Activated CD4-positive, alpha-beta memory T cell treated with anti-CD3 and anti-CD28 coated beads, Interleukin-2, amount 10 ng/mL, durations not matched to agents 7 days and 5 days (primary cell): ENCODE measurements around the gene SLC26A5. TPM values are rescaled to one million over a fixed set of nuclear protein-coding genes. Genes with fewer than 3 reads are reported as not detected.
"Not testable (repeated sequence)": the region's sequence is repeated elsewhere in the genome, so short reads cannot be mapped to it uniquely, and the experiment has no call there.

Experiments
- CTCF ChIA-PET: fragments of 350-600 bp; sonication (Branson Sonifier 250); formaldehyde crosslinking; loops from one replicate; lab custom pipeline; 2021; ENCODE audit warnings: antibody characterized with exemption, inconsistent platforms; lab: Charles Lee
- POLR2A ChIA-PET: fragments of 350-600 bp; sonication (Branson Sonifier 250); formaldehyde crosslinking; loops from one replicate; lab custom pipeline; 2021; ENCODE audit warnings: antibody characterized with exemption; lab: Charles Lee
- DNase-seq: peaks from one replicate; pipeline ENCODE4 v3.0.0-alpha.2; 2020
- H3K27ac Mint-ChIP-seq: one replicate; pipeline ENCODE4 v1.8.0; 2021; ENCODE audit warnings: mild to moderate bottlenecking, mixed read lengths
- H3K27me3 Mint-ChIP-seq: one replicate; pipeline ENCODE4 v1.8.0; 2021; ENCODE audit warnings: mixed read lengths
- H3K36me3 Mint-ChIP-seq: one replicate; pipeline ENCODE4 v1.8.0; 2021; ENCODE audit warnings: low read depth, mixed read lengths
- H3K4me1 Mint-ChIP-seq: one replicate; pipeline ENCODE4 v1.8.0; 2021; ENCODE audit warnings: mixed read lengths
- H3K4me3 Mint-ChIP-seq: one replicate; pipeline ENCODE4 v1.8.0; 2021; ENCODE audit warnings: mild to moderate bottlenecking, mixed read lengths
- H3K9me3 Mint-ChIP-seq: one replicate; pipeline ENCODE4 v1.8.0; 2021; ENCODE audit warnings: mixed read lengths
- total RNA-seq, 2 experiments: library from RNA; stranded (reverse); gene quantifications; one replicate each; pipeline ENCODE4 v1.2.3, GENCODE V29; 2021

SLC26A5 gene
- total RNA-seq, 2 experiments from 2014 or later: not detected

- Mint-ChIP-seq H3K36me3 (no peaks in the 10 kb centered on the region), H3K9me3 (no peaks in the 10 kb centered on the region), H3K27me3 (peaks cover 27% of the 10 kb centered on the region), H3K4me1 (no peaks in the 10 kb centered on the region), H3K27ac (no peak overlapping the region), H3K4me3 (no peak overlapping the region)
- POLR2A ChIA-PET: no interaction called here
- DNase-seq: no peak
- CTCF ChIA-PET: no interaction called here
Observed at GRCh38 chr7:103437623-103438022, 8.4 kb downstream of the SLC26A5 start.

- CTCF ChIA-PET: no interaction called here
- Mint-ChIP-seq H3K4me1 (no peaks in the 10 kb centered on the region), H3K4me3 (no peak overlapping the region), H3K36me3 (no peaks in the 10 kb centered on the region), H3K9me3 (no peaks in the 10 kb centered on the region), H3K27ac (no peak overlapping the region), H3K27me3 (peaks cover 18% of the 10 kb centered on the region)
- POLR2A ChIA-PET: no interaction called here
- no peak for DNase-seq
Observed at GRCh38 chr7:103432712-103433111, 13.3 kb downstream of the SLC26A5 start.

DNA sequence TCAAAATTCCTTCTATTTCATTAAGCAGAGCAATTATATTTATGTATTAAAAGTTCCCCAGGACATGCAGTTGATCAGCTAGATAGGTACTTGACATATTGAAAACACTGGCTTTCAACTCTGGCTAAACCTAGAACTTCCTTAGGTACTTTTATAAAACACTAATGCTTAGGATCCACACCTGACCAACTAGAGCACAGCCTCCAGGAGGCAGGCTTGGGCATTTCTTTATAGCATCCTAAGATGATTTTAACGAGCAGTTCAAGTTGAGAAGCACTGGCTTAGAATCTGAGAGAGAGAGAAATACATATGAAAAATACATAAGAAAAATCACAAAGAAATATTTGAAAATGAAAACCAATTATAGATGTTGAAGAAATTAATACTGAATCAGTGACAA is 20.8 kb downstream of the SLC26A5 start:
- POLR2A ChIA-PET: no interaction called here
- Mint-ChIP-seq H3K36me3 (no peaks in the 10 kb centered on the region), H3K4me1 (no peaks in the 10 kb centered on the region), H3K27me3 (peaks cover 16% of the 10 kb centered on the region), H3K9me3 (no peaks in the 10 kb centered on the region), H3K27ac (no peak overlapping the region), H3K4me3 (no peak overlapping the region)
- CTCF ChIA-PET: no interaction called here
- no peak for DNase-seq

DNA sequence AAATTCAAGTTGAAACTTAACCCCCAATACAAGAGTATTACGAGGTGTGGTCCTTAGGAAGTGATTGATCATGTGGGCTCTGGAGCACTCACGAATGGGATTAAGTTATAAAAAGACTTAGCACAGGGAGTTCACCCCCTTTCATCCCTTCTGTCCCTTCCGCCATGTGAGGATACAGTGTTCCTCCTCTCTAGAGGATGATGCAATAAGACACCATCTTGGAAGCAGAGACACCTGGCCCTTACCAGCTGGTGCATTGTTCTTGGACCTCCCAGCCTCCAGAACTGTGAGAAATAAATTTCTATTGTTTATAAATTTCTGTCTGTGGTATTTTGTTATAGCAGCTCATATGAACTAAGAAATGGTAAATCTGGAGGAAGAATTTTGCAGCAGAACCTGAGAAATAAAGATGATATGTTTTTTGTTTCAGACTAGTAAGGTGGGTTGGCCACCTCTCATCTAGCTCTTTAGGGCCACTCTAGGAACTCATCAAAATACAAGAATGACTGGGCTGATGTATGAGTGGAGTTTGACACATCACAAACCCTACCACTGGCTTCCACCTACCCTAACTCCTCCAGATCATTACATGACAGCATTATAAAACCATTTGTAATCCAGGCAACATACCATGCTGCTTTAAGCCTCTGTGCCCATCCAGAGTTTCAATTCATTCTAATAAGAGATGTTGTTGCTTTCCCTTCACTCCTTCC is 22.4 kb downstream of the SLC26A5 start:
- Mint-ChIP-seq H3K4me3 (no peak overlapping the region), H3K36me3 (no peaks in the 10 kb centered on the region), H3K27ac (no peak overlapping the region), H3K27me3 (peaks cover 13% of the 10 kb centered on the region), H3K9me3 (no peaks in the 10 kb centered on the region), H3K4me1 (no peaks in the 10 kb centered on the region)
- ChIA-PET CTCF (no interaction called here), POLR2A (no interaction called here)
- no peak for DNase-seq

- H3K27ac Mint-ChIP-seq: no peak overlapping the region
- DNase-seq: no peak
- H3K36me3 Mint-ChIP-seq: no peaks in the 10 kb centered on the region
- no peaks in the 10 kb centered on the region for H3K4me1 Mint-ChIP-seq
- POLR2A ChIA-PET: no interaction called here
- peaks cover 16% of the 10 kb centered on the region for H3K27me3 Mint-ChIP-seq
- no peaks in the 10 kb centered on the region for H3K9me3 Mint-ChIP-seq
- CTCF ChIA-PET: no interaction called here
- H3K4me3 Mint-ChIP-seq: no peak overlapping the region
Observed at GRCh38 chr7:103420857-103421384, 25.1 kb downstream of the SLC26A5 start.

- Mint-ChIP-seq H3K9me3 (no peaks in the 10 kb centered on the region), H3K27ac (no peak overlapping the region), H3K27me3 (peaks cover 21% of the 10 kb centered on the region), H3K4me1 (no peaks in the 10 kb centered on the region), H3K36me3 (no peaks in the 10 kb centered on the region), H3K4me3 (no peak overlapping the region)
- no peak for DNase-seq
- ChIA-PET POLR2A (no interaction called here), CTCF (no interaction called here)
Observed at GRCh38 chr7:103418241-103418640, 27.8 kb downstream of the SLC26A5 start.

GRCh38 chr7:103413407-103413806 is 32.6 kb downstream of the SLC26A5 start:
- no peak for DNase-seq
- H3K36me3 Mint-ChIP-seq: no peaks in the 10 kb centered on the region
- CTCF ChIA-PET: interaction anchor here (1.3 kb wide), 1 partner anchor 9 kb away, joined by 6 read pairs; no protein-coding TSS in a partner anchor

DNA sequence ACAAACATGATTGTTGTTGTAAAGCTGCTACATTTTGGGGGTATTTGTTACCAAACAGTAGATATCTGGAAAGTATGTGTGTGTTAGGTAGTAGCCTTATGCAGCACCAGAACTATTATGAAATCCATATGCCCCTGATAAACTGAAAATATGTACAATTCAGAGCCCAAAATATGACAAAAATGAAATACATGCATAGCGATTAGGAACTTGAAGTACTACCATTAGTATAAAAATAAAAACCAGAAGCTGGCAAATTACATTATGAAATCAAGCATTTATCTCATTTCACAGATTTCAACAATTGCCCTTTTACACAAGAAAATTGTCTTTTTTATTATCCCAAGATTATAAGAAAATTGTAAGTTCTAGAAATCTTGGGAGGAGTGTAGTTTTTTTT is 33.9 kb downstream of the SLC26A5 start:
- no peak for DNase-seq
- Mint-ChIP-seq H3K9me3 (no peaks in the 10 kb centered on the region), H3K4me1 (no peaks in the 10 kb centered on the region), H3K27me3 (peaks cover 24% of the 10 kb centered on the region), H3K27ac (no peak overlapping the region), H3K36me3 (no peaks in the 10 kb centered on the region), H3K4me3 (no peak overlapping the region)
- ChIA-PET CTCF (interaction anchor here (1.3 kb wide), 1 partner anchor 8 kb away, joined by 6 read pairs; no protein-coding TSS in a partner anchor), POLR2A (no interaction called here)

More at GRCh38 chr7:103413407-103413806, 32.6 kb downstream of the SLC26A5 start:
- H3K9me3 Mint-ChIP-seq: no peaks in the 10 kb centered on the region
- H3K4me3 Mint-ChIP-seq: no peak overlapping the region
- H3K27me3 Mint-ChIP-seq: peaks cover 25% of the 10 kb centered on the region
- POLR2A ChIA-PET: no interaction called here
- H3K27ac Mint-ChIP-seq: no peak overlapping the region
- no peaks in the 10 kb centered on the region for H3K4me1 Mint-ChIP-seq

- peaks cover 35% of the 10 kb centered on the region for H3K27me3 Mint-ChIP-seq
- H3K4me1 Mint-ChIP-seq, POLR2A ChIA-PET, H3K36me3 Mint-ChIP-seq, H3K27ac Mint-ChIP-seq, H3K4me3 Mint-ChIP-seq, H3K9me3 Mint-ChIP-seq, DNase-seq: not testable (repeated sequence)
- CTCF ChIA-PET: interaction anchor here (1.2 to 3.1 kb wide), 3 partner anchors 10 to 126 kb away, joined by 3 to 13 read pairs (median 5); no protein-coding TSS in a partner anchor
Observed at GRCh38 chr7:103405789-103406613, 40.0 kb downstream of the SLC26A5 start.

DNA sequence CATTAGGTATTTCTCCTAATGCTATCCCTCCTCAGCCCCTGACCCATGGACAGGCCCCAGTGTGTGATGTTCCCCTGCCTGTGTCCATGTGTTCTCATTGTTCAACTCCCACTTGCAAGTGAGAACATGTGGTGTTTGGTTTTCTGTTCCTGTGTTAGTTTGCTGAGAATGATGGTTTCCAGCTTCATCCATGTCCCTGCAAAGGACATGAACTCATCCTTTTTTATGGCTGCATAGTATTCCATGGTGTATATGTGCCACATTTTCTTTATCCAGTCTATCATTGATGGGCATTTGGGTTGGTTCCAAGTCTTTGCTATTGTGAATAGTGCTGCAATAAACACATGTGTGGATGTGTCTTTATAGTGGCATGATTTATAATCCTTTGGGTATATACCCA is 46.3 kb downstream of the SLC26A5 start:
- POLR2A ChIA-PET, H3K36me3 Mint-ChIP-seq, H3K4me1 Mint-ChIP-seq, DNase-seq, H3K27ac Mint-ChIP-seq, CTCF ChIA-PET, H3K9me3 Mint-ChIP-seq, H3K4me3 Mint-ChIP-seq: not testable (repeated sequence)
- peaks cover 34% of the 10 kb centered on the region for H3K27me3 Mint-ChIP-seq

DNA sequence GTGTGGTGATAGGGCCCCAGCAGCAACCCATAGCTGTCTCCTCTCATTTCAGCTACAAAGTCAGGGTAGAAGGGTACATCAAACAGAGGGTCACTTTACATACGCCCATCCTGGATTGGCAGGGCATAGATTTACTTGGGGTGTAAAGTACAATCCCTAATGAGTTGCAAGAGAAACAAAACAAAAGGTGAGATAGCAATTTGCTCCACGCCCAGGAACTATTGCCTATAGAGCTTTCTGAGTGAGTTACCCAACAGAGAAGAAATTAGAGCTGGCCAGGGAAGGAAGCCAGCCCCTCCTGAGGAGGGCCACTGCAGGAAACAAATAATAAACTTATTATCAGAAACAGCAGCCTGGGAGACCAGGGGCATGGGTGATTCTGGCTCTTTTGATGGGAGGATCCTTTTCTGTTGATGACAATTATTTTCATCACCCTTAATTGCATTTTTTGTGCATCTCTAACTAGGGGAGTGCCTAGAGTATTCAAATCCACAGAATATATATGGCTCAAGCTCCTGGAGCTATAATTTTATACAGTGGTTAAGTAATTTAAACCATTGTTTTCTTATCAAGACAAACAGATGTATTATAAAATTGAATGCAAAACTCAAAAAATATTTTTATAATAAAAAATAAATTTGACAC is 47.4 kb downstream of the SLC26A5 start:
- no peaks in the 10 kb centered on the region for H3K36me3 Mint-ChIP-seq
- peaks cover 2% of the 10 kb centered on the region for H3K4me1 Mint-ChIP-seq
- no peak for DNase-seq
- H3K27me3 Mint-ChIP-seq: peaks cover 28% of the 10 kb centered on the region
- ChIA-PET CTCF (no interaction called here), POLR2A (no interaction called here)
- H3K27ac Mint-ChIP-seq: no peak overlapping the region
- no peaks in the 10 kb centered on the region for H3K9me3 Mint-ChIP-seq
- H3K4me3 Mint-ChIP-seq: no peak overlapping the region

- Mint-ChIP-seq H3K27me3 (peaks cover 12% of the 10 kb centered on the region), H3K4me1 (no peaks in the 10 kb centered on the region), H3K9me3 (no peaks in the 10 kb centered on the region), H3K27ac (no peak overlapping the region), H3K36me3 (no peaks in the 10 kb centered on the region), H3K4me3 (no peak overlapping the region)
- no peak for DNase-seq
- POLR2A ChIA-PET: no interaction called here
- CTCF ChIA-PET: no interaction called here
Observed at GRCh38 chr7:103396471-103396870, 49.5 kb downstream of the SLC26A5 start.

DNA sequence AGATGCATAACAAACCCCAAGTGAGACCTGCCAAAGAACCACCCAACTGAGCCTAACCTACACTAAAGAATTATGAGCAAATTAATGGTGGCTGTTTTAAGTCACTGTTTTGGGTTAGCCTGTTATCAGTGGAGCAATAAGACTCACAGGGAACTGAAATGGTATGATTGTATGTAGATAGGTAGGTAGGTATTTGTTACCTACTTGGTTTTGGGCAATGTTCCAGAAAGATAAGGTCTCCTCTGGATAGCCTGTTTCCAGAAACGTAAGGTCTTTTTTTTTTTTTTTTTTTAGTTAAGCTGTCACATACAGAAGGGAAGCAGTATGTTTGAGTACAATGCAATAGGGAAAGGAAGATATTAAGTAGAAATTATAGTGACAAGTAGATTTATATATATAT is 50.9 kb downstream of the SLC26A5 start:
- POLR2A ChIA-PET: no interaction called here
- no peak overlapping the region for H3K4me3 Mint-ChIP-seq
- no peaks in the 10 kb centered on the region for H3K36me3 Mint-ChIP-seq
- DNase-seq: no peak
- H3K9me3 Mint-ChIP-seq: no peaks in the 10 kb centered on the region
- no peaks in the 10 kb centered on the region for H3K4me1 Mint-ChIP-seq
- H3K27ac Mint-ChIP-seq: no peak overlapping the region
- CTCF ChIA-PET: no interaction called here
- H3K27me3 Mint-ChIP-seq: peaks cover 11% of the 10 kb centered on the region
